Ascending aorta (tissue), 2 donors: Measurements from ENCODE around the gene EPN2. TPM values are rescaled to one million over a fixed set of nuclear protein-coding genes. Genes with fewer than 3 reads are reported as not detected.

Experiments
- DNase-seq, 2 donors: peaks; one replicate each; pipeline ENCODE4 v3.0.0-alpha.2; 2019; ENCODE audit warnings: low spot score in 2 of 2
- H3K27ac ChIP-seq, 2 donors: fragments of 200-600 bp; sonication (generic); one replicate each; pipeline ENCODE4 v1.5.1; 2016 to 2017; ENCODE audit warnings: mild to moderate bottlenecking in 1 of 2
- H3K27me3 ChIP-seq: fragments of 200-600 bp; sonication (generic); one replicate; pipeline ENCODE4 v1.5.1; 2017
- H3K36me3 ChIP-seq, 2 donors: fragments of 200-600 bp; sonication (generic); one replicate each; pipeline ENCODE4 v1.5.1; 2016
- H3K4me1 ChIP-seq, 2 donors: fragments of 200-600 bp; sonication (generic); one replicate each; pipeline ENCODE4 v1.5.1; 2016 to 2017; ENCODE audit warnings: mild to moderate bottlenecking in 1 of 2
- H3K4me3 ChIP-seq, 2 donors: fragments of 200-600 bp; sonication (generic); one replicate each; pipeline ENCODE4 v1.5.1; 2016 to 2017; ENCODE audit warnings: mild to moderate bottlenecking in 1 of 2
- H3K9me3 ChIP-seq, 2 donors: fragments of 200-600 bp; sonication (generic); one replicate each; pipeline ENCODE4 v1.5.1; 2016
- CTCF ChIP-seq, 3 experiments: fragments of 200-600 bp in 2 of 3; fragments of 450-650 bp in 1 of 3; sonication (generic) in 2 of 3; IDR thresholded peaks; one replicate each; pipeline ENCODE4 v1.5.1; 2016 to 2019; ENCODE audit warnings: antibody characterized with exemption in 3 of 3, mild to moderate bottlenecking in 1 of 3, moderate library complexity in 1 of 3
- intact Hi-C: fragments of 100-400 bp; cut with DNase I; formaldehyde crosslinking; loops from one replicate; pipeline ENCODE4 v1.15.1; 2023
- total RNA-seq: library from RNA; depleted of rRNA; stranded (reverse); fragments of >200 nt; gene quantifications from one replicate; pipeline ENCODE4 v1.1.0, GENCODE V29; 2016

The EPN2 gene
- total RNA-seq, 1 donor from 2014 or later: 51.0 TPM

GRCh38 chr17:19379361-19380065 is 142.3 kb downstream of the EPN2 start:
- Histone ChIP-seq H3K9me3 (no peaks in the 10 kb centered on the region), H3K4me3 (peak overlapping the region; percentile 81 to 98), H3K36me3 (peaks cover 32 to 40% of the 10 kb centered on the region in 2 donors), H3K27ac (peak overlapping the region; percentile 93 to 98), H3K27me3 (no peaks in the 10 kb centered on the region), H3K4me1 (peaks cover 3 to 29% of the 10 kb centered on the region in 2 donors)
- intact Hi-C loops: no loop called here
- no peak for TF ChIP-seq CTCF (IDR thresholded peaks at IDR 0.05)
- DNase-seq: no peak

GRCh38 chr17:19380481-19381301 is 143.5 kb downstream of the EPN2 start:
- Histone ChIP-seq H3K27ac (peak overlapping the region; percentile 52 to 98), H3K27me3 (no peaks in the 10 kb centered on the region), H3K36me3 (peaks cover 32 to 40% of the 10 kb centered on the region in 2 donors), H3K4me3 (no peak overlapping the region), H3K4me1 (peaks cover 3 to 38% of the 10 kb centered on the region in 2 donors), H3K9me3 (no peaks in the 10 kb centered on the region)
- DNase-seq: no peak
- intact Hi-C loops: no loop called here
- no peak for TF ChIP-seq CTCF (IDR thresholded peaks at IDR 0.05)

GRCh38 chr17:19381361-19381740 is 144.2 kb downstream of the EPN2 start:
- H3K27ac ChIP-seq: peak overlapping the region; percentile 52 to 98
- peaks cover 3 to 45% of the 10 kb centered on the region in 2 donors for H3K4me1 ChIP-seq
- intact Hi-C loops: no loop called here
- no peak for DNase-seq
- H3K4me3 ChIP-seq: no peak overlapping the region
- H3K27me3 ChIP-seq: no peaks in the 10 kb centered on the region
- no peak for TF ChIP-seq CTCF (IDR thresholded peaks at IDR 0.05)
- no peaks in the 10 kb centered on the region for H3K9me3 ChIP-seq
- H3K36me3 ChIP-seq: peaks cover 32 to 40% of the 10 kb centered on the region in 2 donors

GRCh38 chr17:19381741-19382444 is 144.7 kb downstream of the EPN2 start:
- intact Hi-C loops: no loop called here
- H3K27ac ChIP-seq: peak overlapping the region; percentile 52 to 98
- H3K27me3 ChIP-seq: no peaks in the 10 kb centered on the region
- no peak for DNase-seq
- H3K9me3 ChIP-seq: no peaks in the 10 kb centered on the region
- no peak for TF ChIP-seq CTCF (IDR thresholded peaks at IDR 0.05)
- no peak overlapping the region for H3K4me3 ChIP-seq
- peaks cover 32 to 40% of the 10 kb centered on the region in 2 donors for H3K36me3 ChIP-seq
- H3K4me1 ChIP-seq: peaks cover 3 to 49% of the 10 kb centered on the region in 2 donors

- Histone ChIP-seq H3K4me3 (no peak overlapping the region), H3K27ac (peak overlapping the region; percentile 52 to 98), H3K9me3 (no peaks in the 10 kb centered on the region), H3K4me1 (peaks cover 8 to 54% of the 10 kb centered on the region in 2 donors), H3K27me3 (no peaks in the 10 kb centered on the region), H3K36me3 (peaks cover 32 to 40% of the 10 kb centered on the region in 2 donors)
- intact Hi-C loops: no loop called here
- no peak for DNase-seq
- no peak for TF ChIP-seq CTCF (IDR thresholded peaks at IDR 0.05)
These were observed 145.6 kb downstream of the EPN2 start for GRCh38 chr17:19382531-19383444.
